Activated CD8-positive, alpha-beta T cell treated with anti-CD3 and anti-CD28 coated beads for 36 hours (primary cell): Measurements from ENCODE around the gene SLIT2. TPM values are rescaled to one million over a fixed set of nuclear protein-coding genes. Genes with fewer than 3 reads are reported as not detected.

Source experiments
- ATAC-seq: fragments of 200-7000 bp; cut with Tn5 transposase; one replicate; pipeline ENCODE4 v1.10.0; 2021; ENCODE audit warnings: mild to moderate bottlenecking, moderate library complexity
- CTCF ChIA-PET: fragments of 350-600 bp; sonication (Branson Sonifier 250); formaldehyde crosslinking; loops from one replicate; lab custom pipeline; 2021; ENCODE audit warnings: antibody characterized with exemption; lab: Charles Lee
- POLR2A ChIA-PET: fragments of 350-600 bp; sonication (Branson Sonifier 250); formaldehyde crosslinking; loops from one replicate; lab custom pipeline; 2021; ENCODE audit warnings: antibody characterized with exemption; lab: Charles Lee
- DNase-seq: peaks from one replicate; pipeline ENCODE4 v3.0.0-alpha.2; 2020
- H3K27ac Mint-ChIP-seq: one replicate; pipeline ENCODE4 v1.8.0; 2021; ENCODE audit warnings: mild to moderate bottlenecking, mixed read lengths
- H3K27me3 Mint-ChIP-seq: one replicate; pipeline ENCODE4 v1.8.0; 2021; ENCODE audit warnings: mixed read lengths
- H3K36me3 Mint-ChIP-seq: one replicate; pipeline ENCODE4 v1.8.0; 2021; ENCODE audit warnings: low read depth, mixed read lengths
- H3K4me1 Mint-ChIP-seq: one replicate; pipeline ENCODE4 v1.8.0; 2021; ENCODE audit warnings: low read depth, mixed read lengths
- H3K4me3 Mint-ChIP-seq: one replicate; pipeline ENCODE4 v1.8.0; 2021; ENCODE audit warnings: mild to moderate bottlenecking, moderate library complexity, mixed read lengths
- H3K9me3 Mint-ChIP-seq: one replicate; pipeline ENCODE4 v1.8.0; 2021; ENCODE audit warnings: mixed read lengths
- intact Hi-C: fragments of 100-400 bp; cut with micrococcal nuclease; formaldehyde crosslinking; loops from one replicate; pipeline ENCODE4 v1.10.0; 2022
- total RNA-seq, 2 experiments: library from RNA; stranded (reverse); gene quantifications; one replicate each; pipeline ENCODE4 v1.2.3, GENCODE V29; 2021
- TF ChIP-seq, protein P1 (sequence below): fragments of 200-600 bp; IDR thresholded peaks from one replicate; pipeline ENCODE4 v1.8.0; 2022; ENCODE audit warnings: antibody characterized with exemption, mild to moderate bottlenecking

The SLIT2 gene
- total RNA-seq, 2 experiments from 2014 or later = not detected

DNA sequence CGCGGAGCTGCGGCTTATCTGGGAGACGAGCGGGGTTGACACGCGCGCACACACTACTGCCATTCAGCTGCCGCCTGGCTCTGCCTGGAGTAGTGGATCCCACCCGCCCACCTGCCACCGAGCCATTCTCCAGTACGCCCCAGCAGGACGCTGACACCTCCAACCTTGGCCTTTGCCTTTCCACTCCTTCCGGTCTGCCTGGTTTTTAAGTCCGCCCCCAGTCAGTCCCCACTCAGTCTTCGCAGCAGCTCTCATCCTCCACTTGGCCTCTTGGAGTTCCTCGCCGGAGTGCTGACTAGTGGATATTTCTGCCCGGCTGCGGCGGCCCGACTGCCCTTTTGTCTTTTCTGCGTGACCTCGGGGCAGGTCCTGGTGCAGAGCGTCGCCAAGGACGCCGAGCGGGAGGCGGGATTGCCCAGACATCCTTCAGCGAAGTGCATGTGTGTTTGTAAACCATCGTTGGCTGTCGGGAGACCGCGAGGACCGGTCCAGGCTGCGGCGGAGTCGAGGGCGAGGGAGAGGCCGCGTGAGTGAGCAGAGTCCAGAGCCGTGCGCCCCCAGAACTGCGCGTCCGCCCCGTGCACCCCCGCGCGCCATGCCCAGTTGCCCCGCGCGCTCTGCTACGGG, 1.1 kb downstream of the SLIT2 start:
- TF ChIP-seq, protein P1, sequence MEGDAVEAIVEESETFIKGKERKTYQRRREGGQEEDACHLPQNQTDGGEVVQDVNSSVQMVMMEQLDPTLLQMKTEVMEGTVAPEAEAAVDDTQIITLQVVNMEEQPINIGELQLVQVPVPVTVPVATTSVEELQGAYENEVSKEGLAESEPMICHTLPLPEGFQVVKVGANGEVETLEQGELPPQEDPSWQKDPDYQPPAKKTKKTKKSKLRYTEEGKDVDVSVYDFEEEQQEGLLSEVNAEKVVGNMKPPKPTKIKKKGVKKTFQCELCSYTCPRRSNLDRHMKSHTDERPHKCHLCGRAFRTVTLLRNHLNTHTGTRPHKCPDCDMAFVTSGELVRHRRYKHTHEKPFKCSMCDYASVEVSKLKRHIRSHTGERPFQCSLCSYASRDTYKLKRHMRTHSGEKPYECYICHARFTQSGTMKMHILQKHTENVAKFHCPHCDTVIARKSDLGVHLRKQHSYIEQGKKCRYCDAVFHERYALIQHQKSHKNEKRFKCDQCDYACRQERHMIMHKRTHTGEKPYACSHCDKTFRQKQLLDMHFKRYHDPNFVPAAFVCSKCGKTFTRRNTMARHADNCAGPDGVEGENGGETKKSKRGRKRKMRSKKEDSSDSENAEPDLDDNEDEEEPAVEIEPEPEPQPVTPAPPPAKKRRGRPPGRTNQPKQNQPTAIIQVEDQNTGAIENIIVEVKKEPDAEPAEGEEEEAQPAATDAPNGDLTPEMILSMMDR = no peak
- H3K4me1 Mint-ChIP-seq = peaks cover 5% of the 10 kb centered on the region
- ChIA-PET POLR2A (no interaction called here), CTCF (no interaction called here)
- H3K27me3 Mint-ChIP-seq = peaks cover 46% of the 10 kb centered on the region
- H3K4me3 Mint-ChIP-seq = no peak overlapping the region
- intact Hi-C loops = no loop called here
- DNase-seq (no peak), ATAC-seq (no peak)
- H3K27ac Mint-ChIP-seq = no peak overlapping the region
- H3K9me3 Mint-ChIP-seq = no peaks in the 10 kb centered on the region
- H3K36me3 Mint-ChIP-seq = no peaks in the 10 kb centered on the region

DNA sequence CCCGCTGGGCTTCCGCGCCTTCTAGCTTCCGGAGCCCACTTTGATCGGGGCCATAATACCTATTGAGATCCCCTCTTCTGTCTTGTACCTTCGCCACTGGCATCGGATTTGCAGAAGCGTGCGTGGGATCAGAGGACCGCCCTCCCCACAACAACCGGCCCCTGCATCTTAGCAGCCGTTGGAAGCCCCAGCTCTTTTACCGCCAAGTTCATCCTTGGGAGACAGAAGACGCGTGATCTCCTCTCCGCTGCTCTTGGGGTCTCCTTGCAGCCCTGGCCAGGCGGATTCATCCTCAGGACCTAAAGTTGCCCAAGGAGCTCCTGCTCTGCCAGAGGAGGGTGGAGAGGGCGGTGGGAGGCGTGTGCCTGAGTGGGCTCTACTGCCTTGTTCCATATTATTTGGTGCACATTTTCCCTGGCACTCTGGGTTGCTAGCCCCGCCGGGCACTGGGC, 1.6 kb downstream of the SLIT2 start:
- ATAC-seq (no peak), DNase-seq (no peak)
- Mint-ChIP-seq H3K36me3 (no peaks in the 10 kb centered on the region), H3K4me1 (peaks cover 5% of the 10 kb centered on the region), H3K9me3 (no peaks in the 10 kb centered on the region), H3K4me3 (no peak overlapping the region), H3K27ac (no peak overlapping the region), H3K27me3 (peaks cover 47% of the 10 kb centered on the region)
- CTCF ChIA-PET = no interaction called here
- TF ChIP-seq, protein P1 = no peak
- POLR2A ChIA-PET = no interaction called here
- intact Hi-C loops = no loop called here

DNA sequence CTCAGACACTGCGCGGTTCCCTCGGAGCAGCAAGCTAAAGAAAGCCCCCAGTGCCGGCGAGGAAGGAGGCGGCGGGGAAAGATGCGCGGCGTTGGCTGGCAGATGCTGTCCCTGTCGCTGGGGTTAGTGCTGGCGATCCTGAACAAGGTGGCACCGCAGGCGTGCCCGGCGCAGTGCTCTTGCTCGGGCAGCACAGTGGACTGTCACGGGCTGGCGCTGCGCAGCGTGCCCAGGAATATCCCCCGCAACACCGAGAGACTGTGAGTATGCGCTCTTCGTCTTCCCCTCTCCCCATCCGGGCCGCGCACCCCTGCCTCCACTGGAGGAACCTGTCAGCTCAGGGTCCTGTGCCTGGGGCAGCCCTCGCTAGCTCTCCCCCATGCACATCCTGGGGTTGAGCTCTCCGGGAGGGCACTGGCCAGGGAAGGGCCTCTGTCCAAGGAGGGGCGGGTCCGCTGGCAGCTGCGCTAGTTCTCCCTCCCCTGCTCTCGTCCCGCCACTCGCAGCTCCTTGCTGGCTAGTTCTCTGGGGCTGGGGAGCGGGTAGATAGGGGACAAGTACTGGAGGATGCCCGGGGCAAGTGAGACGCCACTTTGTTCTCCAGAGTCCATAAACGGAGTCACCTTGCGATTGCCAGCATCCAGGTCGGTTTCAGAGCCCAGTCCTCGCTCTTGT, 2.2 kb downstream of the SLIT2 start:
- ATAC-seq (no peak), DNase-seq (no peak)
- Mint-ChIP-seq H3K36me3 (no peaks in the 10 kb centered on the region), H3K4me1 (peaks cover 5% of the 10 kb centered on the region), H3K27me3 (peaks cover 47% of the 10 kb centered on the region), H3K4me3 (no peak overlapping the region), H3K27ac (no peak overlapping the region), H3K9me3 (no peaks in the 10 kb centered on the region)
- intact Hi-C loops = no loop called here
- TF ChIP-seq, protein P1 = no peak
- ChIA-PET CTCF (no interaction called here), POLR2A (no interaction called here)

DNA sequence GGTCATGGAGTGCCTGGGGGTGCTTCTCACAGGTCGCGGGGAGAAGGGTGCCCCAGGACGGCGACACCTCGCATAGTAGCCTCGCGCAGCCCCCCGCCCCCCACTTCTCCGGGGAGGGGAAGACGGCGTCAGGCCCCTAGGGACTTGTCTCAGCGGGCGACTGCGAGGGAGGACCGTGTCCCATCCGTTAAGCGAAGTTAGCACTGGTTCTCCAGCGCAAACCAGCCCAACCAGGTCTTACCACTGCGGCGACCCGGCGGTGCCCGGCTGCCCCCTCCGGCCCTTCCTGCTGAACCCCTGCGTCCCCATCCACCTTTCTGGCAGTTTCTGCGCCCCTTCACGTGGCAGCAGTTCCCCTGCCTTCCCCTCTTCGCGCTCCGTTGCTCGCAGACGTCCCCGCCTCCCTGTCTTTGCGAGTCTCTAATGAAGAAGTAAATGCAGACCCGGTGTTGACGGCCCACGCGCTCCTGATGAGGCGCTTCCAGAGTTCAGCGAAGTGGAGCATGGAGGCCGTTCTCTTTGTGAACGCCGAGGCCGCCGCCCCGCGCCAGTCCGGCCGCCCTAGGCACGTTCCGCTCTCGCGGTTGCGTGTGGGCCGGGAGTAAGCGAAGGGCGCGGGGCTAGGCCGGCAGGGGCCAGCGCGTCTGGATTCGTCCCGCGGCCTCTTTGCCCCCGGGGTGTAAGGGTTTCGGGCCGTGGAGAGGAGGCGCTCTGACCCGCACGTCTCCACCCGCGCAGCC, 3.0 kb downstream of the SLIT2 start:
- ATAC-seq = no peak

More for the DNA sequence above, 3.0 kb downstream of the SLIT2 start:
- intact Hi-C loops = no loop called here
- H3K36me3 Mint-ChIP-seq = no peaks in the 10 kb centered on the region
- TF ChIP-seq, protein P1 = no peak
- H3K27ac Mint-ChIP-seq = no peak overlapping the region
- POLR2A ChIA-PET = no interaction called here
- no peak for DNase-seq
- H3K4me3 Mint-ChIP-seq = no peak overlapping the region
- peaks cover 5% of the 10 kb centered on the region for H3K4me1 Mint-ChIP-seq
- H3K9me3 Mint-ChIP-seq = no peaks in the 10 kb centered on the region
- peaks cover 46% of the 10 kb centered on the region for H3K27me3 Mint-ChIP-seq
- CTCF ChIA-PET = no interaction called here
